HCT116 (cell line): Measurements from ENCODE around the gene CD3G. TPM values are rescaled to one million over a fixed set of nuclear protein-coding genes. Genes with fewer than 3 reads are reported as not detected.

ENCODE experiments used
- ATAC-seq: fragments of 200-7000 bp; cut with Tn5 transposase; 2 replicates; pipeline ENCODE4 v1.9.1; 2020; ENCODE audit warnings: mild to moderate bottlenecking, moderate library complexity
- BruUV-seq: library from RNA; stranded (reverse); fragments of 400-500 nt; replicated peaks from 2 replicates; lab custom pipeline; 2021; lab: Mats Ljungman, UMichigan
- CTCF ChIA-PET: fragments of 300-600 bp; sonication (Branson Sonifier 250); formaldehyde crosslinking; loops from one replicate; lab custom pipeline; 2021; ENCODE audit warnings: antibody characterized with exemption; lab: Charles Lee
- POLR2A ChIA-PET: fragments of 300-600, 350-600 bp; sonication (Branson Sonifier 250); formaldehyde crosslinking; loops from one replicate; lab custom pipeline; 2021; ENCODE audit warnings: antibody characterized with exemption; lab: Charles Lee
- RAD21 ChIA-PET, 2 experiments: fragments of 300-600 bp; sonication (Branson Sonifier 250); formaldehyde crosslinking; loops; one replicate each; lab custom pipeline; 2023; ENCODE audit warnings: low total read pairs in 2 of 2; ENCODE audit not compliant: uncharacterized antibody in 2 of 2, unreplicated experiment in 2 of 2, low non-redundant PET in 1 of 2; lab: Charles Lee
- DNase-seq: peaks from one replicate; pipeline ENCODE4 v3.0.0-alpha.2; 2010; ENCODE audit warnings: low read depth, low spot score
- H2AFZ ChIP-seq: fragments of 200-600 bp; shearing (Covaris generic), sonication (generic); 2 replicates; pipeline ENCODE4 v1.6.1; 2017; ENCODE audit warnings: low read depth, mixed run types, mixed read lengths, antibody characterized with exemption, low read length; ENCODE audit not compliant: poor library complexity, severe bottlenecking
- H3K27ac ChIP-seq: 2 replicates; pipeline ENCODE4 v1.5.1; 2012; ENCODE audit warnings: low read depth, low read length
- H3K27me3 ChIP-seq: fragments of 200-600 bp; sonication (generic); 2 replicates; pipeline ENCODE4 v1.6.1; 2016; ENCODE audit warnings: mixed run types, low read length, mixed read lengths; ENCODE audit not compliant: insufficient read depth
- H3K36me3 ChIP-seq, 2 experiments: fragments of 200-500 bp in 1 of 2; fragments of 200-600 bp in 1 of 2; sonication (Bioruptor generic) in 1 of 2; sonication (generic) in 1 of 2; 2 replicates each; pipeline versions ENCODE4 v1.5.1 to v1.6.1; 2014 to 2016; ENCODE audit warnings: low read length in 2 of 2, inconsistent platforms in 1 of 2, mixed read lengths in 1 of 2, mixed run types in 1 of 2; ENCODE audit not compliant: insufficient read depth in 2 of 2, control insufficient read depth in 1 of 2
- H3K4me1 ChIP-seq, 2 experiments: fragments of 200-600 bp in 1 of 2; sonication (generic) in 1 of 2; 2 replicates each; pipeline versions ENCODE4 v1.5.1 to v1.6.1; 2012 to 2017; ENCODE audit warnings: low read length in 2 of 2, inconsistent platforms in 1 of 2, mild to moderate bottlenecking in 1 of 2, mixed read lengths in 1 of 2, mixed run types in 1 of 2, moderate library complexity in 1 of 2; ENCODE audit not compliant: insufficient read depth in 2 of 2, control insufficient read depth in 1 of 2
- H3K4me2 ChIP-seq: fragments of 200-600 bp; sonication (generic); 2 replicates; pipeline ENCODE4 v1.6.1; 2017; ENCODE audit warnings: mixed run types, low read length, mixed read lengths
- H3K4me3 ChIP-seq, 2 experiments: fragments of 200-600 bp in 1 of 2; sonication (generic) in 1 of 2; replicated peaks in 1 of 2; 2 replicates each; pipeline ENCODE4 v1.5.1; 2011 to 2016; ENCODE audit warnings: low read length in 2 of 2, control low read depth in 1 of 2, low read depth in 1 of 2, mild to moderate bottlenecking in 1 of 2, mixed read lengths in 1 of 2, mixed run types in 1 of 2
- H3K79me2 ChIP-seq: fragments of 200-600 bp; sonication (generic); 2 replicates; pipeline ENCODE4 v1.6.1; 2017; ENCODE audit warnings: mild to moderate bottlenecking, mixed run types, low read length, moderate library complexity, mixed read lengths; ENCODE audit not compliant: insufficient read depth
- H3K9ac ChIP-seq: fragments of 200-600 bp; sonication (generic); 2 replicates; pipeline ENCODE4 v1.6.1; 2016; ENCODE audit warnings: low read length, mixed read lengths
- H3K9me2 ChIP-seq: fragments of 200-600 bp; sonication (generic), shearing (Covaris generic); 2 replicates; pipeline ENCODE4 v1.6.1; 2017; ENCODE audit warnings: mixed run types, mild to moderate bottlenecking, moderate library complexity; ENCODE audit not compliant: insufficient read depth
- H3K9me3 ChIP-seq, 2 experiments: fragments of 200-500 bp in 1 of 2; fragments of 200-600 bp in 1 of 2; sonication (Bioruptor generic) in 1 of 2; sonication (generic) in 1 of 2; 2 replicates each; pipeline ENCODE4 v1.6.1; 2014 to 2017; ENCODE audit warnings: low read length in 2 of 2, mixed read lengths in 2 of 2, inconsistent platforms in 1 of 2, low read depth in 1 of 2, mild to moderate bottlenecking in 1 of 2, mixed run types in 1 of 2, moderate library complexity in 1 of 2; ENCODE audit not compliant: control insufficient read depth in 1 of 2, insufficient read depth in 1 of 2
- H4K20me1 ChIP-seq: fragments of 200-600 bp; sonication (generic), shearing (Covaris generic); 2 replicates; pipeline ENCODE4 v1.6.1; 2017; ENCODE audit warnings: mixed run types, mild to moderate bottlenecking, moderate library complexity; ENCODE audit not compliant: insufficient read depth
- CEBPB ChIP-seq: IDR thresholded peaks from 2 replicates; pipeline ENCODE4 v1.6.1; 2012; ENCODE audit warnings: low read depth
- ELF1 ChIP-seq: IDR thresholded peaks from 2 replicates; pipeline ENCODE4 v1.6.1; 2012; ENCODE audit warnings: low read depth, borderline replicate concordance
- EZH2 ChIP-seq: fragments of 200-600 bp; sonication (generic); IDR thresholded peaks from 2 replicates; pipeline ENCODE4 v1.6.1; 2017; ENCODE audit warnings: antibody characterized with exemption, mixed run types
- EZH2phosphoT487 ChIP-seq: fragments of 200-600 bp; IDR thresholded peaks from 2 replicates; pipeline ENCODE4 v1.6.1; 2018; ENCODE audit warnings: antibody characterized with exemption, borderline replicate concordance
- FOSL1 ChIP-seq: IDR thresholded peaks from 2 replicates; pipeline ENCODE4 v1.6.1; 2012; ENCODE audit warnings: low read depth
- JUND ChIP-seq: IDR thresholded peaks from 2 replicates; pipeline ENCODE4 v1.6.1; 2012
- POLR2A ChIP-seq: IDR thresholded peaks from 2 replicates; pipeline ENCODE4 v1.7.0; 2011; ENCODE audit warnings: borderline replicate concordance; ENCODE audit not compliant: insufficient read depth, insufficient read length; ENCODE audit errors: extremely low read depth
- POLR2AphosphoS5 ChIP-seq: IDR thresholded peaks from 2 replicates; pipeline ENCODE4 v1.6.1; 2011; ENCODE audit warnings: mild to moderate bottlenecking, low read depth, low read length, moderate library complexity
- RAD21 ChIP-seq: IDR thresholded peaks from 2 replicates; pipeline ENCODE4 v1.6.1; 2012; ENCODE audit warnings: low read depth, mild to moderate bottlenecking
- SIN3A ChIP-seq: IDR thresholded peaks from 2 replicates; pipeline ENCODE4 v1.6.1; 2012; ENCODE audit warnings: low read depth
- TCF7L2 ChIP-seq: IDR thresholded peaks from 2 replicates; pipeline ENCODE4 v1.7.0; 2011; ENCODE audit warnings: borderline replicate concordance, inconsistent platforms; ENCODE audit not compliant: insufficient read depth, insufficient read length; ENCODE audit errors: extremely low read depth
- YY1 ChIP-seq: IDR thresholded peaks from 2 replicates; pipeline ENCODE4 v1.6.1; 2011; ENCODE audit warnings: low read length, low read depth, moderate library complexity, mild to moderate bottlenecking; ENCODE audit not compliant: insufficient replicate concordance; ENCODE audit errors: extremely low read depth
- ZFX ChIP-seq: fragments of 450-650 bp; IDR thresholded peaks from 2 replicates; pipeline ENCODE4 v1.6.1; 2017
- ZNF274 ChIP-seq: fragments of 200-500 bp; sonication (Bioruptor generic); IDR thresholded peaks from 2 replicates; pipeline ENCODE4 v1.6.1; 2014; ENCODE audit warnings: mild to moderate bottlenecking, low read depth, low read length, inconsistent platforms
- intact Hi-C: fragments of 100-400 bp; cut with micrococcal nuclease; formaldehyde crosslinking; loops from 2 replicates; pipeline ENCODE4 v1.10.0; 2022
- total RNA-seq: library from RNA; stranded (reverse); gene quantifications from one replicate; pipeline ENCODE4 v1.2.1, GENCODE V29; 2021; ENCODE audit not compliant: unreplicated experiment
- TF ChIP-seq, protein P1 (sequence below): IDR thresholded peaks from 2 replicates; pipeline ENCODE4 v1.6.1; 2012; ENCODE audit warnings: low read depth
- TF ChIP-seq, protein P2 (sequence below): IDR thresholded peaks from 2 replicates; pipeline ENCODE4 v1.6.1; 2012
- TF ChIP-seq, protein P3 (sequence below): IDR thresholded peaks from 2 replicates; pipeline ENCODE4 v1.6.1; 2012
- TF ChIP-seq, protein P4 (sequence below): IDR thresholded peaks from 2 replicates; pipeline ENCODE4 v1.6.1; 2011; ENCODE audit warnings: mild to moderate bottlenecking, low read length, moderate library complexity; ENCODE audit not compliant: insufficient replicate concordance; ENCODE audit errors: extremely low read depth
- TF ChIP-seq, protein P5 (sequence below), 3 experiments: fragments of 200-600 bp in 1 of 3; sonication (generic) in 1 of 3; IDR thresholded peaks in 2 of 3; conservative IDR thresholded peaks in 1 of 3; 2 replicates each; pipeline ENCODE4 v1.5.1; 2012 to 2017; ENCODE audit warnings: low read depth in 2 of 3, low read length in 2 of 3, antibody characterized with exemption in 1 of 3, borderline replicate concordance in 1 of 3, control low read depth in 1 of 3, mild to moderate bottlenecking in 1 of 3, mixed read lengths in 1 of 3, mixed run types in 1 of 3, moderate library complexity in 1 of 3; ENCODE audit not compliant: insufficient read depth in 1 of 3

Gene CD3G
- total RNA-seq, 1 experiment from 2014 or later = 0.20 TPM

DNA sequence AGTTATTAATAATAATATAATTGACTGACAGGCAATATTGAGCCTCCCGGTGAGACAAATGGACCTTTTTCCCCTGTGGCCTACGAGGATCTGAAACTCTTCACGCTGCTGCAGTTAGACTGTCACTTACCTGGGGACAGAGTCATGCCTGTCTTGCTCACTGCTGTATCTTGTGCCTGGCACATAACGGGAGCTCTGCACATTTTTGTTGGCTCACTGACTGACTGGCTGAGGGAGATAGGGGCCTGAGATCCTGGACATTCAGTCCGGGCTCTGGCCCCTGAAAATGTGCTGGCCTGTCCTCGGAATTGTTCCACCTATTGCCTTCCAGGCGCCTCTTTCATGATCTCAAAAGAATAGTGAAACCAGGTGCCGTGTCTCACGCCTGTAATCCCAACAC lies 896 bp upstream of the CD3G start (continued):
- TF ChIP-seq, protein P1, sequence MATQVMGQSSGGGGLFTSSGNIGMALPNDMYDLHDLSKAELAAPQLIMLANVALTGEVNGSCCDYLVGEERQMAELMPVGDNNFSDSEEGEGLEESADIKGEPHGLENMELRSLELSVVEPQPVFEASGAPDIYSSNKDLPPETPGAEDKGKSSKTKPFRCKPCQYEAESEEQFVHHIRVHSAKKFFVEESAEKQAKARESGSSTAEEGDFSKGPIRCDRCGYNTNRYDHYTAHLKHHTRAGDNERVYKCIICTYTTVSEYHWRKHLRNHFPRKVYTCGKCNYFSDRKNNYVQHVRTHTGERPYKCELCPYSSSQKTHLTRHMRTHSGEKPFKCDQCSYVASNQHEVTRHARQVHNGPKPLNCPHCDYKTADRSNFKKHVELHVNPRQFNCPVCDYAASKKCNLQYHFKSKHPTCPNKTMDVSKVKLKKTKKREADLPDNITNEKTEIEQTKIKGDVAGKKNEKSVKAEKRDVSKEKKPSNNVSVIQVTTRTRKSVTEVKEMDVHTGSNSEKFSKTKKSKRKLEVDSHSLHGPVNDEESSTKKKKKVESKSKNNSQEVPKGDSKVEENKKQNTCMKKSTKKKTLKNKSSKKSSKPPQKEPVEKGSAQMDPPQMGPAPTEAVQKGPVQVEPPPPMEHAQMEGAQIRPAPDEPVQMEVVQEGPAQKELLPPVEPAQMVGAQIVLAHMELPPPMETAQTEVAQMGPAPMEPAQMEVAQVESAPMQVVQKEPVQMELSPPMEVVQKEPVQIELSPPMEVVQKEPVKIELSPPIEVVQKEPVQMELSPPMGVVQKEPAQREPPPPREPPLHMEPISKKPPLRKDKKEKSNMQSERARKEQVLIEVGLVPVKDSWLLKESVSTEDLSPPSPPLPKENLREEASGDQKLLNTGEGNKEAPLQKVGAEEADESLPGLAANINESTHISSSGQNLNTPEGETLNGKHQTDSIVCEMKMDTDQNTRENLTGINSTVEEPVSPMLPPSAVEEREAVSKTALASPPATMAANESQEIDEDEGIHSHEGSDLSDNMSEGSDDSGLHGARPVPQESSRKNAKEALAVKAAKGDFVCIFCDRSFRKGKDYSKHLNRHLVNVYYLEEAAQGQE = no peak
- TF ChIP-seq EZH2phosphoT487 (no peak), POLR2AphosphoS5 (no peak)
- TF ChIP-seq, all 23 proteins: peak for 0

DNA sequence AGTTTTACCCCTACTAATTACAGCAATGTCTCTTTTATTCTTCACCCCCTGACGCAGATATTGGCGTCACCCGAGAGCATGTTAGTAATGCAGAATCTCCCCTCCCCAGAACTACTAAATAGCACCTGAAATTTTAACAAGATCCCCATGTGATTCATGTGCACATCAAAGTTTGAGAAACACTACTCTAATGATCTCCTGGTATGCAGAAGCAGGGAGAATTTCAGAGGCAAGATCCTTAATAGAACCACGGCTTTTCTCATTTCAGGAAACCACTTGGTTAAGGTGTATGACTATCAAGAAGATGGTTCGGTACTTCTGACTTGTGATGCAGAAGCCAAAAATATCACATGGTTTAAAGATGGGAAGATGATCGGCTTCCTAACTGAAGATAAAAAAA lies 5.3 kb downstream of the CD3G start:
- RAD21 ChIA-PET = no interaction called here
- no peak overlapping the region for H3K4me2 ChIP-seq
- DNase-seq (no peak), ATAC-seq (no peak)
- no peaks in the 10 kb centered on the region for H3K4me1 ChIP-seq
- H2AFZ ChIP-seq = no peak overlapping the region
- no peaks in the 10 kb centered on the region for H4K20me1 ChIP-seq
- no peak overlapping the region for H3K4me3 ChIP-seq
- H3K9me3 ChIP-seq = no peaks in the 10 kb centered on the region
- H3K79me2 ChIP-seq = no peaks in the 10 kb centered on the region
- BruUV-seq = no TSS peak
- no peak overlapping the region for H3K27ac ChIP-seq
- H3K27me3 ChIP-seq = peaks cover 30% of the 10 kb centered on the region
- no peaks in the 10 kb centered on the region for H3K36me3 ChIP-seq
- H3K9me2 ChIP-seq = no peaks in the 10 kb centered on the region
- H3K9ac ChIP-seq = no peak overlapping the region
- POLR2A ChIA-PET = no interaction called here
- CTCF ChIA-PET = interaction anchor here (0.9 kb wide), 1 partner anchor 151 kb away, joined by 3 read pairs; no protein-coding TSS in a partner anchor
- intact Hi-C loops = no loop called here
- no peak for TF ChIP-seq CEBPB
- no peak for TF ChIP-seq POLR2AphosphoS5
- TF ChIP-seq, protein P2, sequence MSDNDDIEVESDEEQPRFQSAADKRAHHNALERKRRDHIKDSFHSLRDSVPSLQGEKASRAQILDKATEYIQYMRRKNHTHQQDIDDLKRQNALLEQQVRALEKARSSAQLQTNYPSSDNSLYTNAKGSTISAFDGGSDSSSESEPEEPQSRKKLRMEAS = no peak
- TF ChIP-seq, protein P3, sequence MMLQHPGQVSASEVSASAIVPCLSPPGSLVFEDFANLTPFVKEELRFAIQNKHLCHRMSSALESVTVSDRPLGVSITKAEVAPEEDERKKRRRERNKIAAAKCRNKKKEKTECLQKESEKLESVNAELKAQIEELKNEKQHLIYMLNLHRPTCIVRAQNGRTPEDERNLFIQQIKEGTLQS = no peak
- TF ChIP-seq ZNF274 = no peak
- no peak for TF ChIP-seq YY1
- no peak for TF ChIP-seq EZH2
- TF ChIP-seq, protein P4, sequence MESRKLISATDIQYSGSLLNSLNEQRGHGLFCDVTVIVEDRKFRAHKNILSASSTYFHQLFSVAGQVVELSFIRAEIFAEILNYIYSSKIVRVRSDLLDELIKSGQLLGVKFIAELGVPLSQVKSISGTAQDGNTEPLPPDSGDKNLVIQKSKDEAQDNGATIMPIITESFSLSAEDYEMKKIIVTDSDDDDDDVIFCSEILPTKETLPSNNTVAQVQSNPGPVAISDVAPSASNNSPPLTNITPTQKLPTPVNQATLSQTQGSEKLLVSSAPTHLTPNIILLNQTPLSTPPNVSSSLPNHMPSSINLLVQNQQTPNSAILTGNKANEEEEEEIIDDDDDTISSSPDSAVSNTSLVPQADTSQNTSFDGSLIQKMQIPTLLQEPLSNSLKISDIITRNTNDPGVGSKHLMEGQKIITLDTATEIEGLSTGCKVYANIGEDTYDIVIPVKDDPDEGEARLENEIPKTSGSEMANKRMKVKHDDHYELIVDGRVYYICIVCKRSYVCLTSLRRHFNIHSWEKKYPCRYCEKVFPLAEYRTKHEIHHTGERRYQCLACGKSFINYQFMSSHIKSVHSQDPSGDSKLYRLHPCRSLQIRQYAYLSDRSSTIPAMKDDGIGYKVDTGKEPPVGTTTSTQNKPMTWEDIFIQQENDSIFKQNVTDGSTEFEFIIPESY = no peak
- no peak for TF ChIP-seq ZFX
- no peak for TF ChIP-seq FOSL1
- TF ChIP-seq ELF1 = no peak
- TF ChIP-seq, protein P5, sequence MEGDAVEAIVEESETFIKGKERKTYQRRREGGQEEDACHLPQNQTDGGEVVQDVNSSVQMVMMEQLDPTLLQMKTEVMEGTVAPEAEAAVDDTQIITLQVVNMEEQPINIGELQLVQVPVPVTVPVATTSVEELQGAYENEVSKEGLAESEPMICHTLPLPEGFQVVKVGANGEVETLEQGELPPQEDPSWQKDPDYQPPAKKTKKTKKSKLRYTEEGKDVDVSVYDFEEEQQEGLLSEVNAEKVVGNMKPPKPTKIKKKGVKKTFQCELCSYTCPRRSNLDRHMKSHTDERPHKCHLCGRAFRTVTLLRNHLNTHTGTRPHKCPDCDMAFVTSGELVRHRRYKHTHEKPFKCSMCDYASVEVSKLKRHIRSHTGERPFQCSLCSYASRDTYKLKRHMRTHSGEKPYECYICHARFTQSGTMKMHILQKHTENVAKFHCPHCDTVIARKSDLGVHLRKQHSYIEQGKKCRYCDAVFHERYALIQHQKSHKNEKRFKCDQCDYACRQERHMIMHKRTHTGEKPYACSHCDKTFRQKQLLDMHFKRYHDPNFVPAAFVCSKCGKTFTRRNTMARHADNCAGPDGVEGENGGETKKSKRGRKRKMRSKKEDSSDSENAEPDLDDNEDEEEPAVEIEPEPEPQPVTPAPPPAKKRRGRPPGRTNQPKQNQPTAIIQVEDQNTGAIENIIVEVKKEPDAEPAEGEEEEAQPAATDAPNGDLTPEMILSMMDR (IDR thresholded peaks at IDR 0.05 in 2 of 3, conservative IDR thresholded peaks at IDR 0.05 in 1 of 3; ENCODE audit: borderline replicate concordance in 1 of 3, insufficient read depth in 1 of 3, low read depth in 2 of 3, low read length in 2 of 3) = no peak
- no peak for TF ChIP-seq POLR2A
- TF ChIP-seq TCF7L2 = no peak
- TF ChIP-seq SIN3A = no peak
- no peak for TF ChIP-seq JUND
- no peak for TF ChIP-seq RAD21
